Retinal pigment epithelial cell (primary cell): Measurements from ENCODE around the gene CDC25C.

Experiments
- DNase-seq: peaks from one replicate; pipeline ENCODE4 v3.0.0-alpha.2; 2010; ENCODE audit warnings: low read depth
- H3K4me3 ChIP-seq: 2 replicates; pipeline ENCODE4 v1.5.1; 2011; ENCODE audit warnings: mild to moderate bottlenecking, low read length, control low read depth, moderate library complexity
- CTCF ChIP-seq: conservative IDR thresholded peaks from 2 replicates; pipeline ENCODE4 v1.5.1; 2011; ENCODE audit warnings: low read depth, low read length, control low read depth, inconsistent platforms

Gene CDC25C

GRCh38 chr5:138243794-138244193 is 87.8 kb downstream of the CDC25C start:
- H3K4me3 ChIP-seq, result no peak overlapping the region
- TF ChIP-seq CTCF, result no peak

GRCh38 chr5:138241688-138242571 is 89.7 kb downstream of the CDC25C start:
- TF ChIP-seq CTCF, result no peak
- DNase-seq, result no peak
- peak overlapping the region; percentile 42 for H3K4me3 ChIP-seq

More at GRCh38 chr5:138243794-138244193, 87.8 kb downstream of the CDC25C start:
- no peak for DNase-seq

GRCh38 chr5:138240650-138241385 is 90.8 kb downstream of the CDC25C start:
- H3K4me3 ChIP-seq, result no peak overlapping the region
- no peak for TF ChIP-seq CTCF
- no peak for DNase-seq

- no peak for DNase-seq
- H3K4me3 ChIP-seq, result no peak overlapping the region
- no peak for TF ChIP-seq CTCF
Measured at GRCh38 chr5:138238034-138238433, 93.6 kb downstream of the CDC25C start.
